ENCODE results near the gene ZNF805. TPM values are rescaled to one million over a fixed set of nuclear protein-coding genes. Genes with fewer than 3 reads are reported as not detected.
A peak's percentile ranks its signal among the peaks of the same experiment; 100 is the strongest.

ZNF805 gene
- total RNA-seq, 1 experiment from 2014 or later: 15.5 TPM

DNA sequence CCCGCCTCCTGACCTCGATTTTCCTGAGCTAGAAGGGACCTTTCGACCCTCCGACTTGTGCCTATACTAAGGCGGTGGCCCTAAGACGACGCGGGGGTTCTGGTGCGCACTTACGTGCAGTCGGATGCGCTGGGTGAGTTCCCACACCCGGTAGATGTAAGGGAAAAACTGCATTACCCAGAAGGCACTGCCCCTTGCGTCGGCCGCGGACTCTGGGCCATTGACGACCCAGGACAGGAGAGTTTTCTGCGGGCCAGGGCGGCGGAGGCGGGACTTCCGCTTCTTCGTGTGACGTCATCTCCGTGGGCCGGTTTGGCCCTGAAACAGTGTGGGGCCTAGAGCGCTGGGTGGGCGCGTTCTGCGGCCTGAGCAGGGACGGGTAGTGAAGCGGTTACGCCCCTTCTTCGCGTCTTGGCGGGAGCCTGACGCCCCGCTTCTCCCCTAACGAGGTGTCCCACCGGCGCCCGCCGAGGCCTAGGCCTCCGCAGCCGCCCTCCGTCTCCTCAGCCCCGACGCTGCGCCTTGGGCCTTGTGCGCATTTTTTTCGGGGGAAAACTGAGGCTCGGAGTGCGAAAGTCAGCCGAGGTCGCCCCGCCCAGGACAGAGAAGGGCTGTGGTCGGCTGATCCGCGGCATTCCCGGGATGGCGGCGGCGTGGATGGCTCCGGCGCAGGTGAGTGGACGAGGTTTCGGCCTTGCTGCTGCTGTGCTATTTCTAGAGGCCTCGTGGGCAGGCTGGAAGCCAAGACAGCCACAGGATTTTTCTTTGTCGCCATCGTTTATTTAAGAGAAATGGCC is 39.9 kb downstream of the ZNF805 start, which contains the start of gene ZNF460:
Gene ZNF460, plus strand, starts transcription at position 321 of the 797 bp plus-strand sequence. Its CDS starts 322 bp downstream, at position 643.
- H3K9me3 ChIP-seq (replicated peaks): no peaks in the 10 kb centered on the region
- DNase-seq: peak; percentile 97 to 98
- H3K27ac ChIP-seq: peak within 1 kb of the TSS; percentile 95
- no peaks in the 10 kb centered on the region for H3K27me3 ChIP-seq
- H3K4me1 ChIP-seq: peaks cover 3% of the 10 kb centered on the region; the same call in 1 of the 2 replicates
- H3K4me3 ChIP-seq: peak within 1 kb of the TSS; percentile 84
- H3K36me3 ChIP-seq: peaks cover 17% of the 10 kb centered on the region

DNA sequence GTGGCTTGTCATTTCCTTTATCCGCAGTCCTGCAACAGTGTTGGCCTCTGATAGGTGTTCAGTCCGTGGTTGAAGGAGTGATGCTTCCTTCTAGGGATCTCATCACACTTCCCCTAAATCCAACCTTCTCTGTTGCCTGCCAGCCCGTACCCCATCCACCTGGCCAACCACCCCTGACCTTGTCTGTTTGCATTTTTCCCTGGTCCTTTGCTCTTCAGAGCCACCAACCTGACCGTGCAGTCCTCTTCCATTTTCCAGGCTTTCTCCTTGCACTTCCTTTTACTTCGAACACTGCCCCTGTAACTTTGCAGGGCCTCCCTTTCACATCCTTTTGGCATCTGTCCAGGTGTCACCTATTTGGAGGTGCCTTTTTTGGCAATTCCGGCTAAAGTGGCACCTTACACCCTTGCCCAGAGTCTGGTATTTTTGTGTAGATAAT is 40.5 kb downstream of the ZNF805 start:
- Histone ChIP-seq H3K36me3 (peaks cover 23% of the 10 kb centered on the region), H3K4me3 (peak overlapping the region; percentile 84), H3K9me3 (replicated peaks) (no peaks in the 10 kb centered on the region), H3K27ac (peak overlapping the region; percentile 95), H3K4me1 (peaks cover 3% of the 10 kb centered on the region; the same call in 1 of the 2 replicates), H3K27me3 (no peaks in the 10 kb centered on the region)
- peak; percentile 9 to 33 for DNase-seq

DNA sequence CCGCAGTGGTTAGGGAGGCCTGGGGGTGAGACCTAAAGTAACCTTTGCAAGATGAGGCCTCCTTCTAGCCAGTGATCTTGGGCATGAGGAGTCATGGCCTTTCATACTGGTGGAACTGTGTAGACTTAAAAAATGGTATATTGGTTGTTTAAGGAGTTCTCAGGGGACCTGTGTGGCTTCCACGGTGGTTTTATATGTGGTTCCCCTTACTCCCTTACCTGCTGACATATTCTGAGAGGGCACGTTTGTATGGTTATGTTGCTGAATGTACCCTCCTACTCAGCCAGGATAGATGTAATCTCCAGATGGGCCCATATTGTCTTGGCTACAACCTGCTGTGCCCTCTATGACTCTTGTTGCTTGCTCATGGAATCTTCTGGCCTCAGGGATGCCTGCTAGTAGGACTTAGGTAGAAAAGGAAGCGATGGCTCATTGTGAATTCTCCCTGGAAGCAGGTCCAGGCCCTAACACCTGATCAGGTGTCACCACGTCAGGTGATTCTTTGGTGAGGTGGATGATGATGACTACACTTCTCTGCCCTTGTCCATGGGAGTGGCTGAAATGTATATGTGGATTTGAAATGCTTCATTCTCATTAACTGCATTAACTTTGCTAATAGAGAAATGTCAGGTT is 41.7 kb downstream of the ZNF805 start:
- peaks cover 33% of the 10 kb centered on the region for H3K36me3 ChIP-seq
- no peak for DNase-seq
- H3K4me3 ChIP-seq: no peak overlapping the region
- peaks cover 3% of the 10 kb centered on the region; the same call in 1 of the 2 replicates for H3K4me1 ChIP-seq
- no peaks in the 10 kb centered on the region for H3K9me3 ChIP-seq (replicated peaks)
- H3K27me3 ChIP-seq: no peaks in the 10 kb centered on the region
- no peak overlapping the region for H3K27ac ChIP-seq

DNA sequence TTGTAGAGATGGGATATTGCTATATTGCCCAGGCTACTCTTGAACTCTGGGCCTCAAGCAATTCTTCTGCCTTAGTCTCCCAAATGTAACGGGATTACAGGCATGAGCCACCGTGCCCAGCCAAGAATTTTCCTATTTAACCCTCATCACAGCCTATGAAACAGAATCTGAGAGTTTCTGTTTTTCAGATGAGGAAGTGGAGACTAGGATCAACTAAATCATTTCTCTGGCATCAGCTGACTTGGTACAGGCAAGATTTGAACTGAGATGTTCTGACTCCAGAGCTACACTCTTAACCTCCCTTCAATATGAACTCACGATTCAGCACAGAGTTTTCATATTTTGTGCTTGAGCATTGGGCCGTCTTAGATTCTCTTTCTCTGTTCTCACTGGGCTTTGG is 47.9 kb downstream of the ZNF805 start:
- Histone ChIP-seq H3K4me1 (no peaks in the 10 kb centered on the region), H3K4me3 (no peak overlapping the region), H3K9me3 (replicated peaks) (no peaks in the 10 kb centered on the region), H3K27me3 (no peaks in the 10 kb centered on the region), H3K27ac (no peak overlapping the region), H3K36me3 (peaks cover 93% of the 10 kb centered on the region)
- no peak for DNase-seq

GRCh38 chr19:57290970-57291369 is 50.5 kb downstream of the ZNF805 start:
- Histone ChIP-seq H3K4me3 (no peak overlapping the region), H3K9me3 (replicated peaks) (peaks cover 7% of the 10 kb centered on the region), H3K4me1 (no peaks in the 10 kb centered on the region), H3K36me3 (peaks cover 98% of the 10 kb centered on the region), H3K27me3 (no peaks in the 10 kb centered on the region), H3K27ac (no peak overlapping the region)
- DNase-seq: no peak

- no peak for DNase-seq
- peaks cover 7% of the 10 kb centered on the region for H3K9me3 ChIP-seq (replicated peaks)
- peaks cover 84% of the 10 kb centered on the region for H3K36me3 ChIP-seq
- H3K27ac ChIP-seq: no peak overlapping the region
- H3K4me1 ChIP-seq: no peaks in the 10 kb centered on the region
- no peaks in the 10 kb centered on the region for H3K27me3 ChIP-seq
- no peak overlapping the region for H3K4me3 ChIP-seq
Observed at GRCh38 chr19:57292547-57292946, 52.1 kb downstream of the ZNF805 start.

DNA sequence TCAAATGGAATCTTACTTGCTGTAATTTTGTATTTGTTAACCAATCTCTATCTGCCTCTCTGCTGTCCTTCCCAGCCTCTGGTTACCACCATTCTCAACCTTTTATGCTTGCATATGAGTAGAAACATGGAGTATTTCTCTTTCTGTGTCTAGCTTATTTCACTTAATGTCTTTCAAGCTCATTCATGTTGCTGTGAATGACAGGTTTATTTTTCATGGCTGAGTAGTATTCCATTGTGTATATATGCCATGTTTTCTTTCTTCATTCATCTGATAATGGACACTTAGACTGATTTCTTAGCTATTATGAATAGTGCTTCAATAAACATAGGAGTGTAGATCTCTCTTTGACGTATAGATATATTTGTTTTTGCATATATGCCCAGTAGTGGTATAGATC is 53.3 kb downstream of the ZNF805 start:
- Histone ChIP-seq H3K4me3 (no peak overlapping the region), H3K27me3 (no peaks in the 10 kb centered on the region), H3K27ac (no peak overlapping the region), H3K9me3 (replicated peaks) (peaks cover 7% of the 10 kb centered on the region), H3K4me1 (no peaks in the 10 kb centered on the region), H3K36me3 (peaks cover 80% of the 10 kb centered on the region)
- no peak for DNase-seq

- Histone ChIP-seq H3K4me1 (no peaks in the 10 kb centered on the region), H3K27me3 (no peaks in the 10 kb centered on the region), H3K4me3 (no peak overlapping the region), H3K9me3 (replicated peaks) (no peaks in the 10 kb centered on the region), H3K36me3 (peaks cover 46% of the 10 kb centered on the region), H3K27ac (no peak overlapping the region)
- DNase-seq: peak; percentile 46 to 56
Observed at GRCh38 chr19:57302020-57302465, 61.6 kb downstream of the ZNF805 start.

DNA sequence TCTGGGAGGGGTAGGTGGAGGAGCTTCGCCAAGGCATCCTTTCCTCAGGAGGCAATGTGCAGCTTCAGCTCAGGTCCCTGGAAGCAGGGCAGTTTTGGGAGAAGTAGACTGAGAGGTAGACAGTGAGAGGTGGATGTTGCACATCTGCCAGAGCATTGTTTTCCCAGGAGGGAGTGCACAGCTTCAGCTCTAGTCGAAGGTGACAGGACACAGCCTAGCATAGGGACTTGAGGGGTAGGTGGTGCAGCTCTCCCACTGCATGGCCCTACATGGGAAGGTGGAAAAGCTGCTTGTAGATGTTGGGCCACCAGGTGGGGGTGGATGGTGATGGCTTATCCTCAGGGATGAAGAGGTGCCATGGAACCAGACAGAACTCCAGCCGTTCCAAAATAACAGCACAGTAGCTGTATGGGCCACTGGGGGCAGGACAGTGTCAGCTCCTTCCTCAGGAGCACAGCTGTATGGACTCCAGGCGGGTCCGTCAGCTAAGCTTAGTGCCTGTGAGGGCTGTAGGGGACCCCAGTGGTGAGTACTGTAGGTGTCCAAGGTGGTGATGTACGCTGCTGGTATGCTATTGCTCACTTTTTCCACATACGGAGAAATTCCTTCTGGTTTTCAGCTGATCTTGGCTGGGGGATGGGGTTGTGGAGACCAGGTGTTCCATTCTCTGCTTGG is 62.4 kb downstream of the ZNF805 start:
- no peaks in the 10 kb centered on the region for H3K9me3 ChIP-seq (replicated peaks)
- H3K4me1 ChIP-seq: no peaks in the 10 kb centered on the region
- peaks cover 43% of the 10 kb centered on the region for H3K36me3 ChIP-seq
- no peak overlapping the region for H3K4me3 ChIP-seq
- no peaks in the 10 kb centered on the region for H3K27me3 ChIP-seq
- H3K27ac ChIP-seq: no peak overlapping the region
- no peak for DNase-seq

Other genes with a start within 250 kb of the ZNF805 start
- gene USP29, start 120.6 kb upstream of the ZNF805 start, total RNA-seq (2014; rRNA removed; shearing (Covaris generic)): not detected in 2 replicates
- not detected in 2 replicates for gene ZIM3, start 95.4 kb upstream of the ZNF805 start, total RNA-seq (2014; rRNA removed; shearing (Covaris generic))
- gene DUXA, start 73.1 kb upstream of the ZNF805 start, total RNA-seq (2014; rRNA removed; shearing (Covaris generic)): not detected in 2 replicates
- 15.5 and 18.2 TPM in 2 replicates for gene ZNF264, start 49.1 kb upstream of the ZNF805 start, total RNA-seq (2014; rRNA removed; shearing (Covaris generic))
- gene AURKC, start 9.6 kb upstream of the ZNF805 start, total RNA-seq (2014; rRNA removed; shearing (Covaris generic)): 0.79 and 0.93 TPM in 2 replicates
- gene ZNF460, start 39.9 kb downstream of the ZNF805 start, total RNA-seq (2014; rRNA removed; shearing (Covaris generic)): 39.4 and 40.5 TPM in 2 replicates
- 13.0 and 13.5 TPM in 2 replicates for gene ZNF543, start 79.8 kb downstream of the ZNF805 start, total RNA-seq (2014; rRNA removed; shearing (Covaris generic))
- 9.6 and 10.9 TPM in 2 replicates for gene ZNF304, start 110.6 kb downstream of the ZNF805 start, total RNA-seq (2014; rRNA removed; shearing (Covaris generic))
- 13.2 and 17.3 TPM in 2 replicates for gene TRAPPC2B, start 122.9 kb downstream of the ZNF805 start, total RNA-seq (2014; rRNA removed; shearing (Covaris generic))
- 1.9 and 2.0 TPM in 2 replicates for gene ZNF547, start 122.9 kb downstream of the ZNF805 start, total RNA-seq (2014; rRNA removed; shearing (Covaris generic))
- gene ZNF548, start 149.2 kb downstream of the ZNF805 start, total RNA-seq (2014; rRNA removed; shearing (Covaris generic)): 12.3 and 15.1 TPM in 2 replicates
- gene ZNF17, start 170.5 kb downstream of the ZNF805 start, total RNA-seq (2014; rRNA removed; shearing (Covaris generic)): 11.4 and 13.1 TPM in 2 replicates
- gene ZNF749, start 194.7 kb downstream of the ZNF805 start, total RNA-seq (2014; rRNA removed; shearing (Covaris generic)): 19.4 and 20.6 TPM in 2 replicates
- 0.66 and 0.67 TPM in 2 replicates for gene VN1R1, start 216.5 kb downstream of the ZNF805 start, total RNA-seq (2014; rRNA removed; shearing (Covaris generic))
- 15.6 and 16.0 TPM in 2 replicates for gene ZNF772, start 236.9 kb downstream of the ZNF805 start, total RNA-seq (2014; rRNA removed; shearing (Covaris generic))
- gene ZNF419, start 247.1 kb downstream of the ZNF805 start, total RNA-seq (2014; rRNA removed; shearing (Covaris generic)): 9.4 and 12.3 TPM in 2 replicates